NCI-H2107 (cell line): ENCODE data around the gene IGF1R.
A peak's percentile ranks its signal among the peaks of the same experiment; 100 is the strongest.

Source experiments
- DNase-seq: peaks from one replicate; lab custom pipeline; 2025; lab: John Stamatoyannopoulos, UW

The IGF1R gene

GRCh38 chr15:98859149-98859548 is 210.8 kb downstream of the IGF1R start:
- DNase-seq = no peak

GRCh38 chr15:98860281-98861041 is 212.1 kb downstream of the IGF1R start:
- DNase-seq = no peak

DNA sequence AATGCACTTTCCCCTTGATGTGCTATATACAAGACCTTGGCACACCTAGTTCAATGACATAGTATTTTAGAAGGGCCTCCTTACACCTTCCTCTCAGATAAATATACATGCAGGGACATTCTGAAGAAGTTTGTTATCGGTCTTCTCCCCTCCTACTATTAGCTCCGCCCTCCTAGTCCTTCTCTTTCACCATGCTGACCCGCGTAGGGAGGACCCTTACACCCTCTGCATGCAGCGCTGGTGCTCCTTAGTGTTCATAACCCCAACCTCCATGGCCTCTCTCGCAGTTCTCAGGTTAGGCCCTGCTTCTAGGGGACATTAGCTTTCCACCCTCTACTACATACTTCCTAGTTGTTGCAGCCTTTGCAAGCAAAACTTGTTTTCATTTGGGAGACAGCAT is 212.8 kb downstream of the IGF1R start:
- no peak for DNase-seq

- DNase-seq = no peak
Measured at GRCh38 chr15:98863983-98864382, 215.6 kb downstream of the IGF1R start.

DNA sequence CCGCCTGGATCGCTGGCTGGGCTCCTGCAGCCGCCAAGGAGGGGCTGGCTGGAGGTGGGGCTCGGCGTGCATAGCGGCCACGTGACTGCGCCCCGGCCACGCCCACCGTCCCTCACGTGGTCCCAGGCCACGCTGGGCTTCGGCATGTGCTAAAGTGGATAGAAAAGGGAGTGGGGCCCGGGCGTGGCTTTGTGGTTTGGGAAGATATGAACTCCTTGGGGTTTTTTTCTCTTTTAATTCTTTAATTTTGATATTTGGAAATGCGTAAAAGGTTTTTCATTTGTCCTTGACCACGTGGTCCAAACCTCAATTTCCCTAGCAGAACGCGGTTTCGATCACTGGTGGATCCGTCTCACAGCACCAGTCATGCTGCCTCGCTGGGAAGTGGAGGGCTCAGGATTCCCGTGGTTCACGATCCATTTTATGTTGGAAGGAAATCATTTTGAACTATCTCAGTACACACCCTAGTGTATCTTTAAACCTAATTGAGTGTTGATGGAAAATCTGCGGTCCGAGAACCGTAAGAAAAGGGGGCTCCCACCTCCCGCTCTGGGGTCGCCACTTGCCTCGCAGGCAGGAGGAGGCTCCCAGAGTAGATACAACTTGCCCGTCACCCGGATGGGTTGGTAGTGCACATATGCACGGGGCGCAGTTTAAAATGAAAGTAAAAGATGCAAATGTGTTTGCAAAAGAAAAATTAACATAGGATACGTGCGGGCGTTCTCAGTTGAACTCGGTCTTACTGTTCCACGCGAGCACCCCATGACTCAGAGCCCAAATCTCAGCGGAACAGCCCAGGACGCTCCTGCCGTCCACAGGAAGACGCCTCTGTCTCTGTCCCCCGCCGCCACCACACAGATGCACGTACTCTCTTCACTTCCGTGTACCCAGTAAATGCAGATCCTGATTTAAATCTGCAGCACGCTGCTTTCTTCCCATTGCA is 217.3 kb downstream of the IGF1R start:
- DNase-seq = peak; percentile 55

DNA sequence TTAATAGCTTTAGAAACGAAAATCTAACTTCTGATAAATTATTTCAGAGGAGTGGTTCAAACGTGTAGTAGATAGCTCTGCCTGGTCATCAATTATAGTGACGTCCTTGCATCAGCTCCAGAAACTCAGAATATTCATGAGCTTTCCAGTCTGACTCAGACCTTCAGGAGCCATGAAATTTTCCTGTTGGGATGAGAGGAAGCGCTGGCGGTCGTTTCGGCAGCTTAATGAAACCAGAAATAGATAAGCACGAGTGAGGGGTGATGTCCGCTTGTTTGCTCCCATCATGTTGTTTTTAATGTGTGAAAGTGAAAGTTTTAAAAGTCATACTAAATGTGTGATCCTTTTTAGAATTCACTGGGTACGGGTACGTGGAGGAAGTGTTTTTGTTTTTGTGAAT is 218.2 kb downstream of the IGF1R start:
- no peak for DNase-seq

DNA sequence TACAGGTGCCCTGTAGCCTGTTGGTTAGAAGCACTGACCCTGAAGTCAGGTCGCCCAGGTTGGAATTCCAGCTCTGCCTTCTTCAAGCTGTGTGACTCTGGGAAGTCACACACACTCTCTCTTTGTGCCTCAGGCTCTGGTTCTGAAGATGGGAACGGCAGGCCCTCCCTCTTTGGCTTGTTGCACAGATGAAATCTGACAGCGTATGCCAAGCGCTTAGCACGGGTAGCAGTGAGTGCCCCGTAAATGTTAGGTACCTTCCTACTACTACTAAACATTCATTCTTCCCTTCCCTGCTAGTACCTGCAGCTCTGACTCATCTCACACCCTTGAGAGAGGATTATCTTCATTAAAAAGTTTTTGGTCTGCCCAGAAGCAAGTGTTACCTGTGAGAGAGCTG is 220.2 kb downstream of the IGF1R start:
- no peak for DNase-seq

GRCh38 chr15:98870788-98871187 is 222.4 kb downstream of the IGF1R start:
- DNase-seq = no peak

DNA sequence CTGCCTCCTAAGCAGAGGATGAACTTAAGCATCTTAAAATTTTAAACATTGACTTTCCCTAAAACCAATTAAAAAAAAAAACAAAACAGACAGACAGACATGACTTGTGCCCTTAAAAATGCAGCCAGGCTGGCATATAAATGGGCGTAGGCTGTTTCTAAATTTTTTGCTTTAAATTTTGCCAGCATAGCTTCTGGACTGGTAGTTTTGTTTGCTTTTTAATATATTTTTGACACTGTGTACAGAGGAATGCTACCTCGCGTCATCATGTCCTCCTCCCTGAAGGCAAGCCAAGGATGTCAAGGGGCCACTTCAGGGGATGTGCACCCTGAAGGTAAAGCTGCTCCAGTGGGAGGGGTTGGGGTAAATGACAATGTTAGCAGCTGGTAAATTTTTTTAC is 224.4 kb downstream of the IGF1R start:
- DNase-seq = no peak

- no peak for DNase-seq
Measured at GRCh38 chr15:98873441-98874218, 225.3 kb downstream of the IGF1R start.

GRCh38 chr15:98874370-98874769 is 226.0 kb downstream of the IGF1R start:
- DNase-seq = no peak

DNA sequence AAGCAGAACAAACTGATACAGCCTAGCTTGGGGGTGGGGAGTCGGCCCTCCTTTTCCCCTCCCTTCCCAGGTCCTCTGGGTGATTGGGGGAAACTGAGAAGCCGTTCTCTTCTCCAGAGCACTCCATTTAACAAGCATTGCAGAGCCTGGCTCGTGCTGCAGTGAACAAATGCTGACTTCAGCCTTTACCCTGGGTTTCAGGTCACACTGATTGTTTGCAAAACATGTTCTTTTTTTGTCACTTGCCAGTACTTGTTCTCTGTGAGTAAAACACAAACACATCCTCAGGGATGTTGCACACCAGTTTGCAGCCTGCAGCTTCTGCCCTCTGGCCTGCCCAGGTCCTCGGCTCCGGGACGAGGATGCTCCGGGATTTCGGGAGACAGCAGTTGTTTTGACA is 226.4 kb downstream of the IGF1R start:
- DNase-seq = no peak

DNA sequence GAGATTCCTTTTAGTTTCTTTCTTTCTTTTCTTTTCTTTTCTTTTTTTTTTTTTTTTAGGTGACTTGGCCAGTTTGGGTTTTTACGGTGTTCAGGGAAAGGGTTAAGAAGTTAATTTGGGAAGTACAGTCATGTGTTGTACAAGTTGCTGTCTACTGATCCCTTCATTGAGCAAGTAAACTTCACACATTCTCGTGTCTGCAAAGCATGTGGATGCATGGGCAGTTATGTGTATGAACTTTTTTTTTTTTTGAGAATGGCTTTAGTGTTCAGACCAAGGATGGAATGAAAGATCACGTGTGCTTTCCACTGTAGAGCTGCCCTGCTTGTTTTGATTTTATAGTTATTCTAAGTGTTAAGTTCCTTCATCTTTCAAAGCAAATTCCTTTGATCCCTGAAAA is 227.0 kb downstream of the IGF1R start:
- no peak for DNase-seq

DNA sequence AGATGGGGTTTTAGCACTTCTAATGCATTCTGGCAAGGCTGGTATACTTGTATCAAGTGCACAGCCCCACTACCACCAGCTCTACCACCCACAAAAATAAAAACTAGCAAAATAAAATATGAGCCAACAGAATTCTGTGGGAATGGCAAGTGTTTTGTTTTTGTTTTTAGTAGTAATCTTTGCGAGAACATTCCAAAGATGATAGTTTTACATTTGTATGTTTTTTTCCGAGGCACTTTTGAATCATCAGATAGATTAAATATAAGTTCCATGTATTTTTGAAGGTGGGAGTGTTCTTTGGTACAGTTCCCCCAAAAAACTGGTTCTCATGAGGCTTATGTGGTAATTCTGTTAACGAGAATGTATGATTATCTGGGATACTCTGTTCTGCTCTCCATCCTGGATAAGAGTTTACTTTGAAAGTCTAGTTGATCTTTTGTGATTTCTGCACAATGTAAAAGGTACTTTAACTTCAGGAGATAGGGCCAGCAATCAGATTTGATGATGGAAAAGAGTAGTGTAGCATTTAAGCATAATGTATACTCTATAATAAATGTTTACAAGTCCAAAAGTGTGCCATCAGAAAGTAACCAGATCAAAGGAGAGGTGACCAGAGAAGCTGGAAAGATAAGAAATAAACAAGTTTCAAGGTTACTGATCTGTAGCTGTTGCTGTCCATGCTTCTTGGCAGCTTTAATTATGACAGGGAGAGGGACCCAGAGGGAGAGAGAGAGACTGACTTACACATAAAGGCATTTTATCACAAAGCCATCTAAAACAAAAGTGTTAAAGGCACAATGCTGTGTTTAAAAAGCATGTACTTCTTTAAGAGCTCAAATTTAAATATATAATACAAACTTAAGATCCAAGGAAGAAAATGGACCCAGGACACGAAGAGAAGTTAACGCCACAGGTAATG is 228.4 kb downstream of the IGF1R start:
- no peak for DNase-seq

DNA sequence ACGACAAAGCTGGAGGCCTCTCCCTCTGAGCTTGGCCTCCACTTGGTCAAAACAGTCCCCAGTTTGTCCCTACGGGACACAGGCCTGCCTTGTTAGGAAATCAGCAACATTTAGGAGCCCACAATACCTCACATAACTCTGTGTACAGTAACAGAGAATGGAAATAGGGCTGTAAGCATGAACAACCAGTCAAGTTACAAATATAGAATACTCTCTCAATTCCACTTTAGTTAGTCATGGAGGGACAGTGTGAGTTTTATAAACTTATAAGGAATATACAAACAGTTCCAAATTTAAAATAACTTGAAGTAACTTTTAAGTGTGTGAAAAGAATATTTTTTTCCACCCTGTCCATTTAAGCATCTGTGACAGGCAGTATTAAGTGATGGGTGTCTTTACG is 229.8 kb downstream of the IGF1R start:
- no peak for DNase-seq

- DNase-seq = no peak
Measured at GRCh38 chr15:98878862-98879261, 230.5 kb downstream of the IGF1R start.

DNA sequence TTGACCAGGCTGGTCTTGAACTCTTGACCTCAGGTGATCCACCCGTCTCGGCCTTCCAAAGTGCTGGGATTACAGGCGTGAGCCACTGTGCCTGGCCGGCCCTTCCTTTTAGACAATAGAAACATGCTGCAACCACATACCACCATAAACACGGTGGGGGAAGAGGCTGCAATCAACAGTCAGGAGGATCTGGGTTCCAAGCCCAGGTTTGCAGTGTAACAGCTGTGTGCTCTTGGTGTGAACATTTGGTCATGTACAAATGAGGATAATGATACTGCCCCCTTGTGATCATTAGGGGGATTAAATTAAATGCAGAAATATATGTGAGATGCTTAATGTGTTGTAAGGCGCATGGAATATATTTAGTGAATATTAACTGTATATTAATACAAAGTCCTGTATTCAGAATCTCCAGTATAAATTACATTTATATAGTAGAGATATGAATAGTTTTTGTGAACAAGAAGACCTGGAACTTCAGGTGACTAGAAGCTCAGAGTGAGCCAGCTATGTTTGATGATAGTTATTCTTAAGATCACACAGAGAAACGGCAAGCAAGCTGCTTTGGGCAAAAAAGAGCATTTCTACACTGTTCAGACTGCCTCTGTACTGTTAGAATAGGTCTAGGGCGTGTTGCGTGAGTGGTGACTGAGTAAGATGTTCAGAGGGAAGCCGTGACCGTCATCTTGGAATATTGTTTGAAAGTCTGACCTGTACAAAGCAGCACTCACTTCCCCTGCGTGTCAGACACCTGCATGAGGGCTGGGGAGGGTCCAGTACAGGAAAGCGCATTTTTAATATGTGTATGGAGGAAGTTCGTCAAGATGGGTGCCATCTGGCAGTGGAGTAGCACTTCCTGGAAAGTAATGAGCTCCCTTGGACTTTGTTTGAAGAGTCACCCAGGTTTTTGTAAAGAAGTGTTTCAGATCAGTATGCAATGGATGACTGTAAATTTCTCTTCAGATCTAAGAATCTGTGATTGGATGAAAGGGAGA is 233.5 kb downstream of the IGF1R start:
- DNase-seq = no peak

DNA sequence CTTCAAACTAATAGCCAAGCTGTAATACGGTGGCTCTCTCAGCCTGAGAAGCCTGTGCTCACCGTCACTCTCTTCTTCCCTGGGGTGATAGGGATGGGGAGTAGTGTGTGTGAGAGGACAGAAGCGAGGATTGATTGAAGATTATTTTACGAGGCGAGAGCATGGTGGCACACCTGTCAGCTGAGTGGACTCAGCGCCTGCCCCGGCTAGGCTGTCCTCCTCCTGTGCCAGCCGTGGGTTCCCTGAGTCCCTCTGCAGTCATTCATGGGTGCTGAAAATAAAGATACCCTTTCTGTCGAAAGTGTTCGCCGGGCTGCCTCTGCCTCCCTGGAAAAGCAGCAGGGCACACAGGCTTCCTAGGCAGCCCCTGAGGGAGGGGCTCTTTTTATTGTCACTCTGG is 235.1 kb downstream of the IGF1R start:
- DNase-seq = no peak

DNA sequence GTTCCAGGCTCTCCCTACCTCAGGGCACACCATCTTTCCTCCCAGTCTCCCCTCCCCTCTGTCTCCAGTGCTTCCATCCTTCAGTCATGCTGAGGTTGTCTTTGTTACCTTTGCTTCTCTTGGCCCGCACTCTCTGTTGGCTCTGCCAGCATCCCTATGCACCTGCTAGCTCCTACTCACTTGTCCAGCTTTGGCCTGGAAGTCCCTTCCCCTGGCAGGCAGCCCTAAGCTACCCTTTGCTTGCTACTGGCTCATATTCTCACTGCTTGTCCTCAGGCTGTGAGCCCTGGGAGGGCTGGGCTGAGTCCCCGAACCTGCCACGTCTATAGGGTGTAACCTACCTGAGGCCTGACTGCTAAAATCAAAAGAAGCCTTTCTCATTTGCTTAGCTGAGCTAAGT is 236.6 kb downstream of the IGF1R start:
- no peak for DNase-seq

GRCh38 chr15:98887976-98888375 is 239.6 kb downstream of the IGF1R start:
- DNase-seq = no peak
